EH (cell line): ENCODE measurements around the gene PTPRN2.
"Not testable (repeated sequence)": the region's sequence is repeated elsewhere in the genome, so short reads cannot be mapped to it uniquely, and the experiment has no call there.

ENCODE experiments used
- DNase-seq: peaks from one replicate; pipeline ENCODE4 v3.0.0-alpha.2; 2015; ENCODE audit warnings: low read depth

Gene PTPRN2

DNA sequence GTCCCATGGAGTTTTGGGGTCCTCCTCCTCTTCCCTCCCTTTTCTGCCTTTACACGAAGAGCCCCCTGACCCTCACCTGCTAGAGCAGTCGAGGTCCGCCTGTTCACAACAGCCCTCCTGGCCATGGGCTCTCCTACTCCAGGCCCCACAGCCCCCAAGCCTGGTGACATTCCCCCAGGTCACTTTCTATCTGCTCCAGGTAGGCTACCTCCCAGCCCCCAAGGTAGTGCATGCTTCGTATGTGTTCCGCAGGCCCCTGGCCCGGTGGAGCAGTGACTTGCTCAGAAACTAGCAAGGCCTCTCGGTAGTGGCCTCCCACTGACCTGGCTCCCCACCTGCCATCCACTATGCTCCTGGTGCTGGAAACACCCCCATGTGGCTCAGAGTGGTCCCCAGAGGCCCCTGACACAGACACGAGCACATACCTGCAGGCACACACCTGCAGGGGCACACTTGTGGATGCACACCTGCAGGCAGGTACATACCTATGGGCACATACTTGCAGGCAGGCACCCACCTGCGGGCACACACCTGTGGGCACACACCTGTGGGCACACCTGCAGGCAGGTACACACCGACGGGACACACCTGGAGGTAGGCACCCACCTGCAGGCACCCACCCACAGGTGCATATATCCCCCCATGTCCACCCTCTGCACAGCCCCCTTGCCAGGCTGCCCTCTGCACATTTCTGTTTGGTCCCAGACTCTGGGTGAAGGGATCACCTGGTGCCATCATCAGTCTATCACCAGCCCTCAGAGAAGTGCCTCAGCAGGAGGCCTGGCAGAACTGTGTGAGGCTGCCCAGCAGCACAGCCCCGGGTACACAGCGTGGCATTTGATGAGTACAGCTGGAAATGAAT lies 322.5 kb downstream of the PTPRN2 start:
- DNase-seq, result no peak

GRCh38 chr7:158263964-158264748 lies 323.5 kb downstream of the PTPRN2 start:
- DNase-seq, result no peak

- DNase-seq, result no peak
Observed at GRCh38 chr7:158263110-158263963, 324.3 kb downstream of the PTPRN2 start.

- DNase-seq, result no peak
Observed at GRCh38 chr7:158262284-158263109, 325.1 kb downstream of the PTPRN2 start.

- DNase-seq, result no peak
Observed at GRCh38 chr7:158261362-158262235, 326.0 kb downstream of the PTPRN2 start.

GRCh38 chr7:158260567-158261361 lies 326.9 kb downstream of the PTPRN2 start:
- DNase-seq, result no peak

DNA sequence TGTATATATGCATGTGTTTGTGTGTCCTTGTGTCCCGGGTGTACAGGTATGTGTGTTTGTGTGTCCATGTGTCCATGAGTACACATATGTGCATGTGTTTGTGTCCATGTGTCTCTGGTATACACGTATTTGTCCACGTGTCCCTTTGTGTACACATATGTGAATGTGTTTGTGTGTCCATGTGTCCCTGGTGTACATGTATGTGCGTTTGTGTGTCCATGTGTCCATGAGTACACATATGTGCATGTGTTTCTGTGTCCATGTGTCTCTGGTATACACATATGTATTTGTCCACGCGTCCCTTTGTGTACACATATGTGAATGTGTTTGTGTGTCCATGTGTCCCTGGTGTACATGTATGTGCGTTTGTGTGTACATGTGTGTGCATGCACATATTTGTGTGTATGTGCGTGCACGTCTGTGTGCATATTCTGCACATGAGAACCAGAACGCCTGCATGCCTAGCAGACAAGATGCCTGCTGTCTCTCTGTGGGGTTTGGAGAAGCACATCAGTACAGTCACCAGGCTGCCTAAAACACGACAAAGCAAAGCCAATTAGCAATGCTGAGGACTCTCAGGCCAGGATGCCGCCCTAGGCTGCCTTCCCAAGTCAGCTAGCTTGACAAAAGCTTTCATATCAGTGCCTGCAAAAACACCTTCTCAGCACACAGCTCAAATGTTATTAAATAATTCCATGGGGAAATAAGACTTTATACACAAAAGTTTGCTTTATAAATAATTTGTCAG lies 327.8 kb downstream of the PTPRN2 start:
- no peak for DNase-seq

DNA sequence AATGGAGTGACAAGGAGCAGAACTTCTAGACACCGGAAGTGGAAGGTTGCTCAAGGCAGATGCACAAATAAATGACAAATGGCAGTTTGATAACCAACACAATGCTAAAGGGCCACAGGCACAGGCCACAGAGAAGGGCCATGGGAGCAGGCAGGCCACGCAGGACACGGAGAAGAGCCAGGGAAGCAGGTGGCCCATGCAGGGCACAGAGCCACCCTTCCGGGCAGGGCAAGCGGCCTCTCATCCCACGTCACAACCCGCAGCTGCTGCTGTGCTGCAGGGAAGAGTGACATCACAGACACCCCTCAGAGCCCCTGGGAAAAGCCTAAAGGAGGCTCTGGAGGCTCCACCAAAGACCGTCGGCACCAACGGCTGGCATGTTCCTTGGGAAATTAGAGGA lies 328.5 kb downstream of the PTPRN2 start:
- no peak for DNase-seq

- no peak for DNase-seq
Observed at GRCh38 chr7:158258411-158259130, 329.1 kb downstream of the PTPRN2 start.

GRCh38 chr7:158257516-158258410 lies 329.9 kb downstream of the PTPRN2 start:
- DNase-seq, result no peak

DNA sequence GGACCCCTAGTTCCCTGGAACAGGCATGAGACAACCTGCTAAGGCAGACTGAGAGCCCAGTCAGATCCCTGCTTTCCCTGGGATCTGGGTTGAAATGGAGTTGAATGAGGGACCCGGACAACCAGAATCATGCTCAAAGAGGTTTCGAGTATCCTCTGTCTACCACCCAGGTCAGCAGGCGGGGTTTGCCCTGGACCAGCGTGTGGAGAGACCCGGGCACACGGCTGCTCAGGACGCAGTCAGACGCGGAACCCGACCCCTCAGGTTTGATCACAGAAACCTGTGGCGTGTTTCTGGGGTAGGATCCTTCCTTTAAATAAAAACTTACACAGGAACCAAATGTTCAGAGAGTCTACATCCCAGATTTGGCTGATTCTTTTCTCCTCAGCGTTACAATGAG lies 330.6 kb downstream of the PTPRN2 start:
- DNase-seq, result no peak

DNA sequence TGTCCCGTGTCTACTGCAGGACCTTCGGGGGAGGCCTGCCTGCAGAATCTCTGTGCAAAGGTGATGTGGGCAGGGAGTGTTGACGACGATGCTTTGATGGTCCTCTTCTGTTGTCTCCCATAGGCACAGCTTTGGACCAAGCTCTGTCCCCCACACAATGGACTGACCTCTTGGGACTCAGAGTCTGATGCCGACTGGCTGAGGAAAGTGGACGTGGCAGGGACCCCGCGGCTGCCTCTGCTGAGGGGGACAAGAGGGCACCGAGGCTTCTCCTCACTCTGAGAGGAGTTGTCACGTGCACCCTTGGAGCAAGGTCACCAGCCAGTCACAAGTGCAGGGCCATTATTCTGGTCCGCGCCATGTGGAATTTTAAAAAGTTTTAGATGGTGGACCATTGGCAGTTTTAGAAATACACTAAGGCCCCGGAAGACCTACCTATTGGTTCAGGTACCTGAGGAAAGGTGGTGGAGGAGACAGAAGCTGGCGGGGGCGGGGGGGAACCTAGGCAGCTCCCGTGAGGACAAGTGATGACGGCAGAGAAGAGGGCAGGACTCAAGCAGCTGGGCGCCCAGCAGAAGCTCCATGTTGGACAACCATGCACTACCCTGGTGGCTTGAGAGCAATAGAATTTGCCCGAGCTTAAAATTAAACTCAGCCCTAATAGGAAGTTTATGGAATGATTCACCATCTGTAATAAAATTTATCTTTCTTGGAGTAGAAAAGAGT lies 331.4 kb downstream of the PTPRN2 start:
- DNase-seq, result no peak

DNA sequence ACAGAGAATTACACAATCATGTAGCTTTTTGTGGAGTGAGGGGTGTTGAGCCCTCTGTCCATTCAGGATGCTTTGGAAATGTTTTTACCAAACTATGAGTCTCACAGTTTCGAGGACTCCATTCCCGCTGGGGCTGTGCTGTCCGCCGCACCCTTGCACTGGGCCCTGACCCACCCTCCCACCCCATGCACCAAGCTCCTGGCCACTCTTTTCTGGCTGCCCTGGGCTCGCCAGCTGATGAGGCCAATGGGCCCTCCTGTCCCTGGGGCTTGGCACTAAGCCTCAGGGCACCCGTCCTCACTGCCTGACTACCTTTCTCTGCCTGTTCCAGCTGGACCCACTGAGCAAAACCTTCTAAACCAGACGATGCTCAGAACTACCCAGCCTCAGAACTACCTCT lies 332.1 kb downstream of the PTPRN2 start:
- no peak for DNase-seq

GRCh38 chr7:158255156-158255555 lies 332.5 kb downstream of the PTPRN2 start:
- no peak for DNase-seq

- DNase-seq, result not testable (repeated sequence)
Observed at GRCh38 chr7:158253670-158254045, 334.0 kb downstream of the PTPRN2 start.
